Aorta (tissue), 5 donors: ENCODE measurements around the gene MCTP1. TPM values are rescaled to one million over a fixed set of nuclear protein-coding genes. Genes with fewer than 3 reads are reported as not detected.

Source experiments
- ATAC-seq: fragments of 200-7000 bp; cut with Tn5 transposase; one replicate; pipeline ENCODE4 v1.9.1; 2022; ENCODE audit warnings: moderate library complexity; ENCODE audit not compliant: low FRiP score
- DNase-seq, 2 donors: peaks; one replicate each; pipeline ENCODE4 v3.0.0-alpha.2; 2020
- H3K27ac ChIP-seq, 2 donors: one replicate each; pipeline ENCODE4 v1.5.1; 2013; ENCODE audit warnings: low read length in 2 of 2, mild to moderate bottlenecking in 2 of 2, moderate library complexity in 2 of 2, control low read depth in 1 of 2, inconsistent platforms in 1 of 2, low read depth in 1 of 2
- H3K27me3 ChIP-seq, 2 donors: one replicate each; pipeline ENCODE4 v1.6.1; 2013; ENCODE audit warnings: control low read depth in 1 of 2, low read length in 1 of 2, mild to moderate bottlenecking in 1 of 2, moderate library complexity in 1 of 2; ENCODE audit not compliant: insufficient read depth in 2 of 2, control insufficient read depth in 1 of 2
- H3K36me3 ChIP-seq, 2 donors: one replicate each; pipeline ENCODE4 v1.6.1; 2013; ENCODE audit warnings: control low read depth in 1 of 2, low read length in 1 of 2, mild to moderate bottlenecking in 1 of 2; ENCODE audit not compliant: insufficient read depth in 2 of 2, control insufficient read depth in 1 of 2
- H3K4me1 ChIP-seq, 2 donors: one replicate each; pipeline ENCODE4 v1.6.1; 2013; ENCODE audit warnings: low read length in 2 of 2, control low read depth in 1 of 2, mild to moderate bottlenecking in 1 of 2, moderate library complexity in 1 of 2; ENCODE audit not compliant: insufficient read depth in 2 of 2, control insufficient read depth in 1 of 2
- H3K4me3 ChIP-seq, 2 donors: one replicate each; pipeline ENCODE4 v1.5.1; 2013; ENCODE audit warnings: low read length in 2 of 2, control low read depth in 1 of 2, mild to moderate bottlenecking in 1 of 2
- H3K9me3 ChIP-seq: one replicate; pipeline ENCODE4 v1.6.1; 2013; ENCODE audit warnings: mild to moderate bottlenecking, low read length; ENCODE audit not compliant: control insufficient read depth
- WGBS, 2 donors: extraction: QIAGEN DNeasy Blood & Tissue Kit; methylation state at CpG; one replicate each; pipeline ENCODE4 v1.1.7; 2013; 5-methylcytosine and 5-hydroxymethylcytosine counted together
- intact Hi-C, 2 donors: fragments of 100-400 bp; cut with DNase I; formaldehyde crosslinking; loops; one replicate each; pipeline versions ENCODE4 v1.14.2 to v1.15.0; 2022
- polyA plus RNA-seq, 2 donors: library from polyadenylated mRNA; stranded (reverse); fragments of 200-250 nt; gene quantifications; one replicate each; pipeline ENCODE4 v1.2.3, GENCODE V29; 2013
- total RNA-seq, 2 donors: library from RNA; stranded (reverse); fragmentation: NEBNext Ultra II Directional; extraction: Animal tissue kit (Norgen Biotek cat#: 25700); gene quantifications; one replicate each; pipeline ENCODE4 v1.2.1, GENCODE V29; 2021
- donor health status: healthy with polysubstance abuse.
- donor health status: Bipolar disorder and iron deficiency.
- donor health status: DM: no; HTN: no; CAD: no.
- donor health status: DM: no; HTN: no; CAD: no.
- donor health status: DM: yes; HTN: yes; CAD: no.

The MCTP1 gene
- total and polyA plus RNA-seq, 4 donors: 0.43 to 103 (median 17.2) TPM

GRCh38 chr5:95237324-95237723 lies 47.6 kb downstream of the MCTP1 start:
- no peaks in the 10 kb centered on the region for H3K4me1 ChIP-seq
- DNase-seq (no peak), ATAC-seq (no peak)
- no peaks in the 10 kb centered on the region for H3K27me3 ChIP-seq
- no peaks in the 10 kb centered on the region for H3K36me3 ChIP-seq
- H3K27ac ChIP-seq: no peak overlapping the region
- intact Hi-C loops: no loop called here
- WGBS, 2 donors: 82 to 83% methylated on average over 5 of the region's 5 CpGs
- H3K9me3 ChIP-seq: no peaks in the 10 kb centered on the region
- no peak overlapping the region for H3K4me3 ChIP-seq

- no peak overlapping the region for H3K27ac ChIP-seq
- no peaks in the 10 kb centered on the region for H3K36me3 ChIP-seq
- ATAC-seq (no peak), DNase-seq (no peak)
- no peaks in the 10 kb centered on the region for H3K4me1 ChIP-seq
- WGBS, 2 donors: 76 to 79% methylated on average over 1 of the region's 1 CpG
- H3K9me3 ChIP-seq: no peaks in the 10 kb centered on the region
- H3K27me3 ChIP-seq: no peaks in the 10 kb centered on the region
- intact Hi-C loops: no loop called here
- H3K4me3 ChIP-seq: no peak overlapping the region
Observed at GRCh38 chr5:95235439-95235982, 49.4 kb downstream of the MCTP1 start.

GRCh38 chr5:95229646-95230045 lies 55.2 kb downstream of the MCTP1 start:
- Histone ChIP-seq H3K9me3 (no peaks in the 10 kb centered on the region), H3K36me3 (no peaks in the 10 kb centered on the region), H3K27ac (no peak overlapping the region), H3K4me1 (no peaks in the 10 kb centered on the region), H3K27me3 (no peaks in the 10 kb centered on the region), H3K4me3 (no peak overlapping the region)
- WGBS, 2 donors: 95 to 96% methylated on average over 2 of the region's 2 CpGs
- ATAC-seq (no peak), DNase-seq (no peak)
- intact Hi-C loops: no loop called here

- no peaks in the 10 kb centered on the region for H3K9me3 ChIP-seq
- DNase-seq (no peak), ATAC-seq (no peak)
- intact Hi-C loops: no loop called here
- H3K27ac ChIP-seq: no peak overlapping the region
- H3K27me3 ChIP-seq: no peaks in the 10 kb centered on the region
- H3K4me1 ChIP-seq: no peaks in the 10 kb centered on the region
- no peak overlapping the region for H3K4me3 ChIP-seq
- H3K36me3 ChIP-seq: no peaks in the 10 kb centered on the region
Observed at GRCh38 chr5:95224701-95225459, 60.0 kb downstream of the MCTP1 start.

- Histone ChIP-seq H3K36me3 (no peaks in the 10 kb centered on the region), H3K4me3 (no peak overlapping the region), H3K4me1 (no peaks in the 10 kb centered on the region), H3K27ac (no peak overlapping the region), H3K9me3 (no peaks in the 10 kb centered on the region), H3K27me3 (no peaks in the 10 kb centered on the region)
- intact Hi-C loops: no loop called here
- ATAC-seq (no peak), DNase-seq (no peak)
- 86 to 87% methylated on average over 2 of the region's 2 CpGs for WGBS, 2 donors
Observed at GRCh38 chr5:95223566-95224258, 61.2 kb downstream of the MCTP1 start.

DNA sequence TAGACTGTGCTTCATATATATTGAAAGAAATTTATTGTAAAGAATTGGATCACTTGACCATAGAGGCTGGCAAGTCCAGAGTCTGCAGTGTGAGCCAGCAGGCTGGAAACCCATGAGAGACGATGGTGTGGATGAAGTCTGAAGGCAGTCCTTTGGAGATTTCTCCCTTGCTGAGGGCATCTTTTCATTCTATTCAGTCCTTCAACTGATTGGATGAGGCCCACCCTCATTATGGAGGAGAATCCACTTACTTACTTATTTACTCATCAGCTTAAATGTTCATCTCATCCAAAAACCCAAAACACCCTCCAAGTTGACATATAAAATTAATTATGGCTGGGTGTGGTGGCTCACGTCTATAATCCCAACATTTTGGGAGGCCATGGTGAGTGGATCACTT lies 62.1 kb downstream of the MCTP1 start:
- intact Hi-C loops: no loop called here
- no peak overlapping the region for H3K27ac ChIP-seq
- no peaks in the 10 kb centered on the region for H3K9me3 ChIP-seq
- WGBS, 2 donors: 85 to 89% methylated on average over 2 of the region's 2 CpGs
- no peaks in the 10 kb centered on the region for H3K27me3 ChIP-seq
- H3K4me3 ChIP-seq: no peak overlapping the region
- no peak for DNase-seq
- H3K36me3 ChIP-seq: no peaks in the 10 kb centered on the region
- no peaks in the 10 kb centered on the region for H3K4me1 ChIP-seq
- no peak for ATAC-seq

DNA sequence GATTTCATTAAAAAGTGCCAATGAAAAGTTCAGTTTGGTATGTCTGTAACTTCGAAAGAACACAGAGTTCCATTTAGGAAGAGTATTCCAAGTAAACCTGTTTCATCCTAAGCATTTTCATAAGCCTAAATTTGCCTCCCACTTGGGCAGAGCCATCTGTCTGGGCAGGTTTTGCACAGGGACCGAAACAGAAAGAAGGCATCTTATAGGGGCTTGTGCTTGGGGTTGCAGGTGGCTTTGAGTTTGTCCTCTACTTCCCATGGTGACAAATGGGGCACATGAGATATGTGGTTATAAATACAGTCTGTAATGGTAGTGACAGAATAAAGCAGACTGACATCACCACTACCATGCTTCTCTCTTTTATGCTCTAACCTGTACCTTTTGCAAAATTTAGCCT lies 63.7 kb downstream of the MCTP1 start:
- no peaks in the 10 kb centered on the region for H3K27me3 ChIP-seq
- no peak overlapping the region for H3K4me3 ChIP-seq
- no peak for ATAC-seq
- no peak overlapping the region for H3K27ac ChIP-seq
- 89 to 91% methylated on average over 2 of the region's 2 CpGs for WGBS, 2 donors
- DNase-seq: no peak
- no peaks in the 10 kb centered on the region for H3K4me1 ChIP-seq
- intact Hi-C loops: no loop called here
- H3K9me3 ChIP-seq: no peaks in the 10 kb centered on the region
- H3K36me3 ChIP-seq: no peaks in the 10 kb centered on the region

DNA sequence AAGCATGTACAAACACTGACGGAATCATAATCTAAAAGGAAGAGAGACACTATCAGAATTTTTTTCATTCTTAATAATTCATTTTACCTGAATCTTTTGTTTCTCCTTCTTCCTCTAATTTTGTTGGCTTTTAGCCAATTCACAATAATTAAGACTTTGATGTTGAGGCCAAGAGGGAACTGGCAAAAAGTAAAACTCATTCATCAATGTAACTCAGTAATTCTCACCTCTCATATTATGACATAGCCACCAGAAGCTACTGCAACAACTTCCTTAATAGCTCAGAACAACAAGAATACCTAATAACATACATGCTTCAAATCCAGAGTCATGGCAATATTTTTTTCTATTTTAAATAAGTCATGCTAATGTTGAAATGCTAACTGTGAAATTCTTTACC lies 64.5 kb downstream of the MCTP1 start:
- H3K27ac ChIP-seq: no peak overlapping the region
- DNase-seq (no peak), ATAC-seq (no peak)
- intact Hi-C loops: no loop called here
- H3K4me1 ChIP-seq: no peaks in the 10 kb centered on the region
- H3K9me3 ChIP-seq: no peaks in the 10 kb centered on the region
- no peaks in the 10 kb centered on the region for H3K27me3 ChIP-seq
- no peak overlapping the region for H3K4me3 ChIP-seq
- 81 to 85% methylated on average over 1 of the region's 1 CpG for WGBS, 2 donors
- no peaks in the 10 kb centered on the region for H3K36me3 ChIP-seq

- no peak for DNase-seq
- 41 to 48% methylated on average over 3 of the region's 3 CpGs for WGBS, 2 donors
- H3K4me3 ChIP-seq: no peak overlapping the region
Observed at GRCh38 chr5:95219411-95219810, 65.5 kb downstream of the MCTP1 start.

More at GRCh38 chr5:95219411-95219810, 65.5 kb downstream of the MCTP1 start:
- Histone ChIP-seq H3K27ac (no peak overlapping the region), H3K4me1 (no peaks in the 10 kb centered on the region), H3K9me3 (no peaks in the 10 kb centered on the region), H3K36me3 (no peaks in the 10 kb centered on the region), H3K27me3 (no peaks in the 10 kb centered on the region)
- intact Hi-C loops: no loop called here
- ATAC-seq: no peak
